Hematopoietic multipotent progenitor cell treated with erythropoietin and hydrocortisone succinate and interleukin-3 and kit ligand, for 17 days (in vitro differentiated cells): Measurements from ENCODE around the gene ANXA10.
"Not testable (repeated sequence)": the region's sequence is repeated elsewhere in the genome, so short reads cannot be mapped to it uniquely, and the experiment has no call there.

Experiments used
- DNase-seq: peaks from one replicate; pipeline ENCODE4 v3.0.0-alpha.2; 2015; ENCODE audit warnings: low spot score

ANXA10 gene

GRCh38 chr4:168092176-168092712, at the start of gene ANXA10:
Gene ANXA10 (plus strand): TSS chr4:168092537. CDS start chr4:168092701, 164 bp downstream.
- DNase-seq = no peak

- no peak for DNase-seq
These were observed 47.0 kb upstream of the ANXA10 start for GRCh38 chr4:168045354-168045753.

- DNase-seq = no peak
These were observed 42.3 kb upstream of the ANXA10 start for GRCh38 chr4:168050002-168050401.

GRCh38 chr4:168051526-168051925, 40.8 kb upstream of the ANXA10 start:
- DNase-seq = no peak

- no peak for DNase-seq
These were observed 34.9 kb upstream of the ANXA10 start for GRCh38 chr4:168057412-168057811.

- DNase-seq = no peak
These were observed 33.1 kb upstream of the ANXA10 start for GRCh38 chr4:168059251-168059650.

- no peak for DNase-seq
These were observed 29.3 kb upstream of the ANXA10 start for GRCh38 chr4:168063031-168063430.

- DNase-seq = no peak
These were observed 21.4 kb upstream of the ANXA10 start for GRCh38 chr4:168070903-168071302.

GRCh38 chr4:168071304-168071703, 21.0 kb upstream of the ANXA10 start:
- DNase-seq = no peak

GRCh38 chr4:168074861-168075260, 17.5 kb upstream of the ANXA10 start:
- no peak for DNase-seq

- DNase-seq = peak; percentile 12
These were observed 15.2 kb upstream of the ANXA10 start for GRCh38 chr4:168076989-168077725.

GRCh38 chr4:168077726-168078239, 14.6 kb upstream of the ANXA10 start:
- DNase-seq = no peak

- no peak for DNase-seq
These were observed 10.0 kb upstream of the ANXA10 start for GRCh38 chr4:168082379-168082778.

GRCh38 chr4:168095776-168096406, 3.6 kb downstream of the ANXA10 start:
- DNase-seq = no peak

GRCh38 chr4:168096407-168096784, 4.1 kb downstream of the ANXA10 start:
- DNase-seq = no peak

- DNase-seq = no peak
These were observed 4.8 kb downstream of the ANXA10 start for GRCh38 chr4:168097161-168097560.

GRCh38 chr4:168098248-168098717, 5.9 kb downstream of the ANXA10 start:
- DNase-seq = no peak

- no peak for DNase-seq
These were observed 6.9 kb downstream of the ANXA10 start for GRCh38 chr4:168099195-168099594.

- DNase-seq = no peak
These were observed 8.7 kb downstream of the ANXA10 start for GRCh38 chr4:168101026-168101425.

GRCh38 chr4:168102403-168102802, 10.1 kb downstream of the ANXA10 start:
- no peak for DNase-seq

- no peak for DNase-seq
These were observed 17.2 kb downstream of the ANXA10 start for GRCh38 chr4:168109527-168109926.

GRCh38 chr4:168113059-168113458, 20.7 kb downstream of the ANXA10 start:
- DNase-seq = not testable (repeated sequence)

- DNase-seq = no peak
These were observed 25.8 kb downstream of the ANXA10 start for GRCh38 chr4:168118116-168118655.
